HepG2 (cell line): ENCODE measurements around the gene PACS1. TPM values are rescaled to one million over a fixed set of nuclear protein-coding genes. Genes with fewer than 3 reads are reported as not detected.

Experiments used
- ARID5B ChIP-seq: IDR thresholded peaks from 2 replicates; pipeline ENCODE4 v1.4.0; 2020; ENCODE audit warnings: mild to moderate bottlenecking, missing genetic modification reagents
- CCDC6 ChIP-seq: sonication (generic); formaldehyde crosslinking; IDR thresholded peaks from 2 replicates; pipeline ENCODE4 v1.8.1; 2022; ENCODE audit warnings: mild to moderate bottlenecking, missing genetic modification reagents, moderate library complexity
- GZF1 ChIP-seq: sonication (generic); formaldehyde crosslinking; IDR thresholded peaks from 2 replicates; pipeline ENCODE4 v1.5.1; 2020; ENCODE audit warnings: mild to moderate bottlenecking, missing genetic modification reagents
- HINFP ChIP-seq: sonication (generic); formaldehyde crosslinking; IDR thresholded peaks from 2 replicates; pipeline ENCODE4 v1.4.0; 2020; ENCODE audit warnings: low read depth, mild to moderate bottlenecking, missing genetic modification reagents
- MEF2D ChIP-seq: sonication (generic); formaldehyde crosslinking; IDR thresholded peaks from 2 replicates; pipeline ENCODE4 v1.5.1; 2020; ENCODE audit warnings: mild to moderate bottlenecking, missing genetic modification reagents
- NFATC3 ChIP-seq: sonication (generic); formaldehyde crosslinking; IDR thresholded peaks from 2 replicates; pipeline ENCODE4 v1.5.1; 2020; ENCODE audit warnings: mild to moderate bottlenecking, missing genetic modification reagents
- PRMT3 ChIP-seq: sonication (generic); formaldehyde crosslinking; IDR thresholded peaks from 2 replicates; pipeline ENCODE4 v1.8.1; 2022; ENCODE audit warnings: low read depth, mild to moderate bottlenecking, moderate library complexity, missing genetic modification reagents, borderline replicate concordance
- RARG ChIP-seq: sonication (generic); formaldehyde crosslinking; IDR thresholded peaks from 2 replicates; pipeline ENCODE4 v1.4.0; 2020; ENCODE audit warnings: low read depth, mild to moderate bottlenecking, missing genetic modification reagents
- RBM22 ChIP-seq: fragments of 200-400 bp; formaldehyde crosslinking; optimal IDR thresholded peaks from 2 replicates; pipeline ENCODE3; 2017; ENCODE audit warnings: mild to moderate bottlenecking, low read length, moderate library complexity
- ZIK1 ChIP-seq: sonication (generic); formaldehyde crosslinking; IDR thresholded peaks from 2 replicates; pipeline ENCODE4 v1.5.0; 2020; ENCODE audit warnings: mild to moderate bottlenecking, low read depth, missing genetic modification reagents, borderline replicate concordance
- ZNF136 ChIP-seq: sonication (generic); formaldehyde crosslinking; IDR thresholded peaks from 2 replicates; pipeline ENCODE4 v1.8.1; 2022; ENCODE audit warnings: low read depth, mild to moderate bottlenecking, moderate library complexity, missing genetic modification reagents
- polyA plus RNA-seq, 8 experiments: library from polyadenylated mRNA; depleted of rRNA in 3 of 8; stranded (reverse) in 7 of 8; unstranded in 1 of 8; fragments of >200 nt; fragmentation: Illumina TruSeq in 4 of 8; extraction: Trizol in 4 of 8; gene quantifications; 2 replicates each; pipeline versions ENCODE4 v1.2.1 to v1.2.3, GENCODE V29; 2011 to 2016; ENCODE audit warnings: low read depth in 4 of 8, missing spikeins in 1 of 8, mixed read lengths in 1 of 8; ENCODE audit not compliant: insufficient read depth in 1 of 8
- total RNA-seq, 5 experiments: library from RNA; depleted of rRNA; stranded (reverse); fragments of >200 nt; fragmentation: Illumina TruSeq; extraction: Trizol; gene quantifications; 2 replicates each; pipeline ENCODE4 v1.2.3, GENCODE V29; 2016; ENCODE audit warnings: low read depth in 1 of 5
- TF ChIP-seq, protein P1 (sequence below): IDR thresholded peaks from 2 replicates; pipeline ENCODE4 v1.6.1; 2016
- TF ChIP-seq, protein P2 (sequence below): sonication (generic); formaldehyde crosslinking; IDR thresholded peaks from 2 replicates; pipeline ENCODE4 v1.4.0; 2020; ENCODE audit warnings: missing genetic modification reagents; ENCODE audit errors: not compliant biosample characterization
- TF ChIP-seq, protein P3 (sequence below), 2 experiments: sonication (generic) in 1 of 2; formaldehyde crosslinking in 1 of 2; IDR thresholded peaks; 2 replicates each; pipeline versions ENCODE4 v1.4.0 to v1.6.1; 2016 to 2020; ENCODE audit warnings: borderline replicate concordance in 1 of 2, low read depth in 1 of 2, mild to moderate bottlenecking in 1 of 2, missing genetic modification reagents in 1 of 2

Gene PACS1
- total and polyA plus RNA-seq, 2 of the 13 experiments (the other 11 are each of a cell fraction or from before 2014, with no cell fraction given): 7.6 to 8.6 TPM

DNA sequence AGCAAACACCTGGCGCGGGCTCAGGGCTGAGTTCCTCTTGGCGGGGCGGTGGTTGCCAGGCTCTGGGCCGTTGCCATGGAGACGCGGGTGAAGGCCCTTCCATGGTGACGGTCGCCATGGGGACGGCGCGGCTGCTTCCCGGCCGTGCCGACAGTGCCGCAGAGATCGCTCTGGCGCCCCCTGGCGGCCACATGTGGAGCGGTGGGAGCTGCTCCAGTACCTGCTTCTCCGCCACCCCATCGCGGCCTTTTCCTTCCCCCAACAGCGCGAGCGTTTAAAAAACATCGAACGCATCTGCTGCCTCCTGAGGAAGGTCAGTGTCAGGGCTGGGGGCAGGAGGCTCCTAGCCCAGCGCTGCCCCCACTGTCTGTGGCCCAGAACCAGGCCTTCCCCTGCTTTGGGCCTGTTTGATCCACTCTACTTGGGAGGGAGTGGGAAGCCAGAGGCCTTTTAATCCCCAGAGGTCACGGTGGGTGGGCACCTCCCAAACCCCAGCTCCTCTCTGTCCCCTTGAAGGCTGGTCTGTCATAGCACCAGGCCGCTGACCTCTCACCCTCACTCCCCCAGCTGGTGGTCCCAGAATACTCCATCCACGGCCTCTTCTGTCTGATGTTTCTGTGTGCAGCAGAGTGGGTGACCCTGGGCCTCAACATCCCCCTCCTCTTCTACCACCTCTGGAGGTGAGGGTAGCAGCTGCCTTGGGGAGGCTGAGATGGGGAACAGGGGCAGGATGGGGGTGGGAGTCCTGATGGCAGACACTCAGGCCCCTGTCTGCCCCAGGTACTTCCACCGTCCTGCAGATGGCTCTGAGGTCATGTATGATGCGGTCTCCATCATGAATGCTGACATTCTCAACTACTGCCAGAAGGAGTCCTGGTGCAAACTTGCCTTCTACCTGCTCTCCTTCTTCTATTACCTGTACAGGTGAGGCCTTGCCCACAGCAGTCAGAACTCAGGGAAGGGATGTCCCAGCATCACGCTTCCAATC lies 212.7 kb downstream of the PACS1 start (continued):
- TF ChIP-seq, protein P1, sequence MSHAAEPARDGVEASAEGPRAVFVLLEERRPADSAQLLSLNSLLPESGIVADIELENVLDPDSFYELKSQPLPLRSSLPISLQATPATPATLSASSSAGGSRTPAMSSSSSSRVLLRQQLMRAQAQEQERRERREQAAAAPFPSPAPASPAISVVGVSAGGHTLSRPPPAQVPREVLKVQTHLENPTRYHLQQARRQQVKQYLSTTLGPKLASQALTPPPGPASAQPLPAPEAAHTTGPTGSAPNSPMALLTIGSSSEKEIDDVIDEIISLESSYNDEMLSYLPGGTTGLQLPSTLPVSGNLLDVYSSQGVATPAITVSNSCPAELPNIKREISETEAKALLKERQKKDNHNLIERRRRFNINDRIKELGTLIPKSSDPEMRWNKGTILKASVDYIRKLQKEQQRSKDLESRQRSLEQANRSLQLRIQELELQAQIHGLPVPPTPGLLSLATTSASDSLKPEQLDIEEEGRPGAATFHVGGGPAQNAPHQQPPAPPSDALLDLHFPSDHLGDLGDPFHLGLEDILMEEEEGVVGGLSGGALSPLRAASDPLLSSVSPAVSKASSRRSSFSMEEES (CRISPR knock-in tag): no peak
- TF ChIP-seq MEF2D (CRISPR knock-in tag) (peak; percentile 48), CCDC6 (peak; percentile 64; the same call in 1 of the 2 replicates), ZNF136 (no peak), ARID5B (CRISPR knock-in tag) (0 out of 2 replicates have a peak, but pooled peaks have one; percentile 7), PRMT3 (CRISPR knock-in tag) (no peak), GZF1 (CRISPR knock-in tag) (no peak), RARG (CRISPR knock-in tag) (no peak), RBM22 (peak; percentile 100), NFATC3 (no peak), HINFP (CRISPR knock-in tag) (0 out of 2 replicates have a peak, but pooled peaks have one; percentile 42), ZIK1 (0 out of 2 replicates have a peak, but pooled peaks have one; percentile 18)
- TF ChIP-seq, protein P2, sequence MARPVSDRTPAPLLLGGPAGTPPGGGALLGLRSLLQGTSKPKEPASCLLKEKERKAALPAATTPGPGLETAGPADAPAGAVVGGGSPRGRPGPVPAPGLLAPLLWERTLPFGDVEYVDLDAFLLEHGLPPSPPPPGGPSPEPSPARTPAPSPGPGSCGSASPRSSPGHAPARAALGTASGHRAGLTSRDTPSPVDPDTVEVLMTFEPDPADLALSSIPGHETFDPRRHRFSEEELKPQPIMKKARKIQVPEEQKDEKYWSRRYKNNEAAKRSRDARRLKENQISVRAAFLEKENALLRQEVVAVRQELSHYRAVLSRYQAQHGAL (CRISPR knock-in tag): no peak
- TF ChIP-seq, protein P3, sequence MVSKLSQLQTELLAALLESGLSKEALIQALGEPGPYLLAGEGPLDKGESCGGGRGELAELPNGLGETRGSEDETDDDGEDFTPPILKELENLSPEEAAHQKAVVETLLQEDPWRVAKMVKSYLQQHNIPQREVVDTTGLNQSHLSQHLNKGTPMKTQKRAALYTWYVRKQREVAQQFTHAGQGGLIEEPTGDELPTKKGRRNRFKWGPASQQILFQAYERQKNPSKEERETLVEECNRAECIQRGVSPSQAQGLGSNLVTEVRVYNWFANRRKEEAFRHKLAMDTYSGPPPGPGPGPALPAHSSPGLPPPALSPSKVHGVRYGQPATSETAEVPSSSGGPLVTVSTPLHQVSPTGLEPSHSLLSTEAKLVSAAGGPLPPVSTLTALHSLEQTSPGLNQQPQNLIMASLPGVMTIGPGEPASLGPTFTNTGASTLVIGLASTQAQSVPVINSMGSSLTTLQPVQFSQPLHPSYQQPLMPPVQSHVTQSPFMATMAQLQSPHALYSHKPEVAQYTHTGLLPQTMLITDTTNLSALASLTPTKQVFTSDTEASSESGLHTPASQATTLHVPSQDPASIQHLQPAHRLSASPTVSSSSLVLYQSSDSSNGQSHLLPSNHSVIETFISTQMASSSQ (IDR thresholded peaks at IDR 0.05; ENCODE audit: low read depth): no peak
- TF ChIP-seq, protein P3 (CRISPR knock-in tag; IDR thresholded peaks at IDR 0.05; ENCODE audit: borderline replicate concordance): peak; percentile 37; the same call in 1 of the 2 replicates
